SK-N-SH (cell line): ENCODE measurements around the gene DAB1. TPM values are rescaled to one million over a fixed set of nuclear protein-coding genes. Genes with fewer than 3 reads are reported as not detected.

Source experiments
- CTCF ChIA-PET: fragments of 300-600, 350-600 bp; formaldehyde crosslinking; extraction: SDS; loops from one replicate; lab custom pipeline; 2021; lab: Yijun Ruan, JAX
- POLR2A ChIA-PET: fragments of 350-600 bp; sonication (Branson Sonifier 250); formaldehyde crosslinking; extraction: SDS; loops from one replicate; lab custom pipeline; 2020; ENCODE audit warnings: antibody characterized with exemption, inconsistent platforms; lab: Yijun Ruan, JAX
- DNase-seq: peaks from one replicate; pipeline ENCODE4 v3.0.0; 2012
- H2AFZ ChIP-seq: fragments of 200-600 bp; sonication (generic); 2 replicates; pipeline ENCODE4 v1.8.1; 2016; ENCODE audit warnings: antibody characterized with exemption, mild to moderate bottlenecking, low read depth
- H3F3A ChIP-seq: fragments of 200-600 bp; sonication (generic); replicated peaks from 2 replicates; pipeline ENCODE3; 2016; ENCODE audit warnings: antibody characterized with exemption, mild to moderate bottlenecking; ENCODE audit not compliant: insufficient read depth
- H3K27ac ChIP-seq, 2 experiments: fragments of 200-500 bp in 1 of 2; fragments of 200-600 bp in 1 of 2; sonication (Bioruptor generic) in 1 of 2; sonication (generic), shearing (Covaris generic) in 1 of 2; 2 replicates each; pipeline versions ENCODE4 v1.5.1 to v1.6.1; 2014 to 2016; ENCODE audit warnings: low read depth in 2 of 2, inconsistent platforms in 1 of 2, low read length in 1 of 2, mild to moderate bottlenecking in 1 of 2, mixed read lengths in 1 of 2
- H3K27me3 ChIP-seq: fragments of 200-600 bp; sonication (generic), shearing (Covaris generic); 2 replicates; pipeline ENCODE4 v1.6.1; 2016; ENCODE audit warnings: mixed run types; ENCODE audit not compliant: insufficient read depth
- H3K36me3 ChIP-seq, 2 experiments: fragments of 200-500 bp in 1 of 2; fragments of 200-600 bp in 1 of 2; sonication (Bioruptor generic) in 1 of 2; sonication (generic) in 1 of 2; replicated peaks in 1 of 2; 2 replicates each; pipeline versions ENCODE3 to v1.5.1; 2014 to 2016; ENCODE audit warnings: low read length in 1 of 2, mild to moderate bottlenecking in 1 of 2; ENCODE audit not compliant: insufficient read depth in 2 of 2, control insufficient read depth in 1 of 2
- H3K4me1 ChIP-seq, 2 experiments: fragments of 200-500 bp in 1 of 2; fragments of 200-600 bp in 1 of 2; sonication (Bioruptor generic) in 1 of 2; sonication (generic), shearing (Covaris generic) in 1 of 2; 2 replicates each; pipeline versions ENCODE4 v1.5.1 to v1.6.1; 2014 to 2016; ENCODE audit warnings: low read depth in 1 of 2, low read length in 1 of 2, mixed run types in 1 of 2; ENCODE audit not compliant: insufficient read depth in 2 of 2, control insufficient read depth in 1 of 2
- H3K4me2 ChIP-seq: fragments of 200-600 bp; sonication (generic), shearing (Covaris generic); 2 replicates; pipeline ENCODE4 v1.6.1; 2017; ENCODE audit warnings: mixed run types
- H3K4me3 ChIP-seq, 2 experiments: fragments of 200-500 bp in 1 of 2; fragments of 200-600 bp in 1 of 2; sonication (Bioruptor generic) in 1 of 2; sonication (generic), shearing (Covaris generic) in 1 of 2; 2 replicates each; pipeline versions ENCODE4 v1.5.1 to v1.8.1; 2014 to 2016; ENCODE audit warnings: low read depth in 2 of 2, inconsistent platforms in 1 of 2, low read length in 1 of 2, mild to moderate bottlenecking in 1 of 2, mixed read lengths in 1 of 2, moderate library complexity in 1 of 2
- H3K79me2 ChIP-seq: fragments of 200-600 bp; sonication (generic); 2 replicates; pipeline ENCODE4 v1.8.1; 2017; ENCODE audit warnings: mild to moderate bottlenecking; ENCODE audit not compliant: insufficient read depth
- H3K9ac ChIP-seq: fragments of 200-600 bp; sonication (generic); 2 replicates; pipeline ENCODE4 v1.6.1; 2017; ENCODE audit warnings: mixed run types
- H3K9me2 ChIP-seq: fragments of 200-600 bp; sonication (generic); 2 replicates; pipeline ENCODE4 v1.6.1; 2017; ENCODE audit warnings: mixed run types
- H3K9me3 ChIP-seq: fragments of 200-600 bp; sonication (generic); 2 replicates; pipeline ENCODE4 v1.6.1; 2017; ENCODE audit warnings: mixed run types, mild to moderate bottlenecking, moderate library complexity
- H4K20me1 ChIP-seq: fragments of 200-600 bp; sonication (generic); 2 replicates; pipeline ENCODE4 v1.6.1; 2017; ENCODE audit warnings: mild to moderate bottlenecking, mixed run types; ENCODE audit not compliant: insufficient read depth
- CTCF ChIP-seq: fragments of 200-600 bp; sonication (generic); IDR thresholded peaks from 2 replicates; pipeline ENCODE4 v1.6.1; 2017; ENCODE audit warnings: antibody characterized with exemption, mild to moderate bottlenecking, moderate library complexity
- ELF1 ChIP-seq: IDR thresholded peaks from 2 replicates; pipeline ENCODE4 v1.4.0; 2012
- EZH2phosphoT487 ChIP-seq: fragments of 200-600 bp; sonication (generic); IDR thresholded peaks from 2 replicates; pipeline ENCODE4 v1.6.1; 2017; ENCODE audit warnings: low read depth, mixed run types, mild to moderate bottlenecking, antibody characterized with exemption, moderate library complexity, borderline replicate concordance
- FOSL2 ChIP-seq: IDR thresholded peaks from 2 replicates; pipeline ENCODE4 v1.4.0; 2012; ENCODE audit warnings: low read depth, mild to moderate bottlenecking, moderate library complexity, borderline replicate concordance
- FOXM1 ChIP-seq: IDR thresholded peaks from 2 replicates; pipeline ENCODE4 v1.4.0; 2012; ENCODE audit warnings: low read depth, mild to moderate bottlenecking
- GABPA ChIP-seq: IDR thresholded peaks from 2 replicates; pipeline ENCODE4 v1.4.0; 2012; ENCODE audit warnings: low read depth, mild to moderate bottlenecking
- GATA2 ChIP-seq: sonication (generic); formaldehyde crosslinking; IDR thresholded peaks from 2 replicates; pipeline ENCODE4 v1.5.0; 2020; ENCODE audit warnings: mild to moderate bottlenecking, missing genetic modification reagents
- IRF3 ChIP-seq: fragments of 150-350 bp; IDR thresholded peaks from 2 replicates; pipeline ENCODE4 v1.6.1; 2016; ENCODE audit warnings: mild to moderate bottlenecking, low read depth, low read length
- JUND ChIP-seq: IDR thresholded peaks from 2 replicates; pipeline ENCODE4 v1.4.0; 2012
- MAX ChIP-seq: IDR thresholded peaks from 2 replicates; pipeline ENCODE4 v1.4.0; 2012; ENCODE audit warnings: low read depth
- MXI1 ChIP-seq: IDR thresholded peaks from 2 replicates; pipeline ENCODE4 v1.6.1; 2012; ENCODE audit warnings: mild to moderate bottlenecking, low read depth, low read length, improper control_type of control experiment
- NFIC ChIP-seq: IDR thresholded peaks from 2 replicates; pipeline ENCODE4 v1.4.0; 2012; ENCODE audit warnings: borderline replicate concordance
- NRF1 ChIP-seq: IDR thresholded peaks from 2 replicates; pipeline ENCODE4 v1.6.1; 2012; ENCODE audit warnings: low read depth, mild to moderate bottlenecking, low read length
- PBX3 ChIP-seq: IDR thresholded peaks from 2 replicates; pipeline ENCODE4; 2012
- RAD21 ChIP-seq: IDR thresholded peaks from 2 replicates; pipeline ENCODE4 v1.6.1; 2012; ENCODE audit warnings: mild to moderate bottlenecking, low read length
- RCOR1 ChIP-seq: fragments of 150-350 bp; IDR thresholded peaks from 2 replicates; pipeline ENCODE4 v1.6.1; 2017; ENCODE audit warnings: antibody characterized with exemption, low read length
- RFX5 ChIP-seq: IDR thresholded peaks from 2 replicates; pipeline ENCODE4 v1.6.1; 2012; ENCODE audit warnings: mild to moderate bottlenecking, improper control_type of control experiment, low read length
- SIN3A ChIP-seq: IDR thresholded peaks from 2 replicates; pipeline ENCODE4 v1.6.1; 2012; ENCODE audit warnings: low read depth, mild to moderate bottlenecking, low read length, moderate library complexity, borderline replicate concordance
- SMC3 ChIP-seq: IDR thresholded peaks from 2 replicates; pipeline ENCODE4 v1.6.1; 2012; ENCODE audit warnings: low read depth, low read length, improper control_type of control experiment
- TCF12 ChIP-seq: IDR thresholded peaks from 2 replicates; pipeline ENCODE4 v1.4.0; 2012
- TEAD4 ChIP-seq: IDR thresholded peaks from 2 replicates; pipeline ENCODE4 v1.4.0; 2012; ENCODE audit warnings: mild to moderate bottlenecking, borderline replicate concordance; ENCODE audit not compliant: insufficient read depth
- USF1 ChIP-seq: IDR thresholded peaks from 2 replicates; pipeline ENCODE4 v1.4.0; 2012; ENCODE audit warnings: low read depth, borderline replicate concordance
- USF2 ChIP-seq: fragments of 150-350 bp; IDR thresholded peaks from 2 replicates; pipeline ENCODE4 v1.6.1; 2017; ENCODE audit warnings: antibody characterized with exemption, low read length, low read depth, borderline replicate concordance
- YY1 ChIP-seq: IDR thresholded peaks from 2 replicates; pipeline ENCODE4 v1.4.0; 2012; ENCODE audit warnings: low read depth, mild to moderate bottlenecking
- WGBS: methylation state at CpG from one replicate; pipeline ENCODE4 v1.1.6; 2017; ENCODE audit warnings: low lambda C conversion rate; 5-methylcytosine and 5-hydroxymethylcytosine counted together
- polyA plus RNA-seq, 3 experiments: library from polyadenylated mRNA; depleted of rRNA; stranded (reverse); fragments of >200 nt; gene quantifications; 2 replicates each; pipeline ENCODE4 v1.2.3, GENCODE V29; 2012

DAB1 gene
- polyA plus RNA-seq, 1 of the 3 experiments (the other 2 are of a cell fraction), result 2.9 TPM

- CTCF ChIA-PET, result interaction anchor here (0.6 kb wide), 1 partner anchor 15 kb away, joined by 3 read pairs; no protein-coding TSS in a partner anchor
- no peak overlapping the region for H3K27ac ChIP-seq
- DNase-seq, result no peak
- no peak overlapping the region for H2AFZ ChIP-seq
- no peaks in the 10 kb centered on the region for H3K9me2 ChIP-seq
- 59% methylated on average over 4 of the region's 4 CpGs for WGBS
- TF ChIP-seq IRF3 (no peak), YY1 (no peak), USF1 (no peak), FOSL2 (no peak), JUND (no peak), ELF1 (no peak), SIN3A (no peak), MXI1 (no peak), SMC3 (no peak), NRF1 (no peak), RFX5 (no peak), TCF12 (no peak), USF2 (no peak), RCOR1 (no peak)
- no peaks in the 10 kb centered on the region for H3F3A ChIP-seq
- POLR2A ChIA-PET, result no interaction called here
- no peaks in the 10 kb centered on the region; a peak in 1 of 4 replicates for H3K4me1 ChIP-seq
- H3K4me3 ChIP-seq, result no peak overlapping the region
- H4K20me1 ChIP-seq, result no peaks in the 10 kb centered on the region
- no peaks in the 10 kb centered on the region for H3K79me2 ChIP-seq
- H3K36me3 ChIP-seq, result no peaks in the 10 kb centered on the region
- no peak overlapping the region for H3K9ac ChIP-seq
- H3K9me3 ChIP-seq, result no peaks in the 10 kb centered on the region
- H3K4me2 ChIP-seq, result no peak overlapping the region
- H3K27me3 ChIP-seq, result no peaks in the 10 kb centered on the region
Measured at GRCh38 chr1:56979986-56980755, 443.7 kb downstream of the DAB1 start.

- no peaks in the 10 kb centered on the region; a peak in 1 of 4 replicates for H3K4me1 ChIP-seq
- 64% methylated on average over 5 of the region's 5 CpGs for WGBS
- no peaks in the 10 kb centered on the region for H3F3A ChIP-seq
- H3K36me3 ChIP-seq, result no peaks in the 10 kb centered on the region
- no peak overlapping the region for H3K27ac ChIP-seq
- H3K9ac ChIP-seq, result no peak overlapping the region
- no peaks in the 10 kb centered on the region for H3K9me3 ChIP-seq
- no peak for DNase-seq
- H3K79me2 ChIP-seq, result no peaks in the 10 kb centered on the region
- H3K9me2 ChIP-seq, result no peaks in the 10 kb centered on the region
- POLR2A ChIA-PET, result interaction anchor here (0.6 kb wide), 1 partner anchor 1458 kb away, joined by 3 read pairs; no protein-coding TSS in a partner anchor
- no peaks in the 10 kb centered on the region for H3K27me3 ChIP-seq
- no peak overlapping the region for H2AFZ ChIP-seq
- CTCF ChIA-PET, result interaction anchor here (1.0 kb wide), 1 partner anchor 14 kb away, joined by 3 read pairs; no protein-coding TSS in a partner anchor
- H3K4me2 ChIP-seq, result no peak overlapping the region
- H4K20me1 ChIP-seq, result no peaks in the 10 kb centered on the region
- no peak overlapping the region for H3K4me3 ChIP-seq
- TF ChIP-seq TEAD4 (no peak), GABPA (no peak), CTCF (no peak), FOSL2 (no peak), GATA2 (CRISPR knock-in tag) (no peak), EZH2phosphoT487 (no peak), FOXM1 (no peak), RAD21 (no peak), MAX (no peak), PBX3 (no peak), NRF1 (no peak), RFX5 (no peak), NFIC (no peak)
Measured at GRCh38 chr1:56978819-56979218, 445.0 kb downstream of the DAB1 start.
